Thoracic aorta (tissue), 2 donors: Measurements from ENCODE around the gene DMRTB1. TPM values are rescaled to one million over a fixed set of nuclear protein-coding genes. Genes with fewer than 3 reads are reported as not detected.

Experiments used
- ATAC-seq: fragments of 150-250 bp; one replicate; pipeline ENCODE4 v1.8.0; 2017; ENCODE audit warnings: low read depth; ENCODE audit not compliant: insufficient number of reproducible peaks, low FRiP score
- DNase-seq: peaks from one replicate; pipeline ENCODE4 v3.0.0-alpha.2; 2020; ENCODE audit warnings: low spot score
- H3K27ac ChIP-seq, 2 donors: fragments of 200-600 bp; sonication (generic); 1 replicate in 1 of 2; 2 replicates in 1 of 2; pipeline ENCODE4 v1.5.1; 2016; ENCODE audit warnings: mild to moderate bottlenecking in 2 of 2, moderate library complexity in 2 of 2
- H3K27me3 ChIP-seq: fragments of 200-600 bp; sonication (generic); replicated peaks from 2 replicates; pipeline ENCODE4 v1.6.0; 2016; ENCODE audit warnings: mild to moderate bottlenecking; ENCODE audit not compliant: insufficient read depth
- H3K36me3 ChIP-seq: fragments of 200-600 bp; sonication (generic); one replicate; pipeline ENCODE4 v1.5.1; 2016
- H3K4me1 ChIP-seq, 2 donors: fragments of 200-600 bp; sonication (generic); 1 replicate in 1 of 2; 2 replicates in 1 of 2; pipeline versions ENCODE4 v1.5.1 to v1.6.0; 2016; ENCODE audit warnings: low read depth in 2 of 2, mild to moderate bottlenecking in 1 of 2; ENCODE audit not compliant: control insufficient read depth in 1 of 2
- H3K4me3 ChIP-seq: fragments of 200-600 bp; sonication (generic); 2 replicates; pipeline ENCODE4 v1.5.1; 2016; ENCODE audit warnings: mild to moderate bottlenecking
- H3K9me3 ChIP-seq: fragments of 200-600 bp; sonication (generic); 2 replicates; pipeline ENCODE4 v1.5.1; 2016
- total RNA-seq, 2 donors: library from RNA; depleted of rRNA; stranded (reverse); fragments of >200 nt; gene quantifications; one replicate each; pipeline versions ENCODE4 v1.1.0 to v1.2.3, GENCODE V29; 2016
- TF ChIP-seq, protein P1 (sequence below): fragments of 200-600 bp; sonication (generic); IDR thresholded peaks from one replicate; pipeline ENCODE4 v1.5.1; 2019; ENCODE audit warnings: antibody characterized with exemption

DMRTB1 gene
- total RNA-seq, 2 donors from 2014 or later, result not detected

- Histone ChIP-seq H3K9me3 (no peaks in the 10 kb centered on the region), H3K27ac (no peak overlapping the region), H3K4me3 (no peak overlapping the region), H3K4me1 (no peaks in the 10 kb centered on the region), H3K36me3 (no peaks in the 10 kb centered on the region), H3K27me3 (no peaks in the 10 kb centered on the region)
- TF ChIP-seq, protein P1, sequence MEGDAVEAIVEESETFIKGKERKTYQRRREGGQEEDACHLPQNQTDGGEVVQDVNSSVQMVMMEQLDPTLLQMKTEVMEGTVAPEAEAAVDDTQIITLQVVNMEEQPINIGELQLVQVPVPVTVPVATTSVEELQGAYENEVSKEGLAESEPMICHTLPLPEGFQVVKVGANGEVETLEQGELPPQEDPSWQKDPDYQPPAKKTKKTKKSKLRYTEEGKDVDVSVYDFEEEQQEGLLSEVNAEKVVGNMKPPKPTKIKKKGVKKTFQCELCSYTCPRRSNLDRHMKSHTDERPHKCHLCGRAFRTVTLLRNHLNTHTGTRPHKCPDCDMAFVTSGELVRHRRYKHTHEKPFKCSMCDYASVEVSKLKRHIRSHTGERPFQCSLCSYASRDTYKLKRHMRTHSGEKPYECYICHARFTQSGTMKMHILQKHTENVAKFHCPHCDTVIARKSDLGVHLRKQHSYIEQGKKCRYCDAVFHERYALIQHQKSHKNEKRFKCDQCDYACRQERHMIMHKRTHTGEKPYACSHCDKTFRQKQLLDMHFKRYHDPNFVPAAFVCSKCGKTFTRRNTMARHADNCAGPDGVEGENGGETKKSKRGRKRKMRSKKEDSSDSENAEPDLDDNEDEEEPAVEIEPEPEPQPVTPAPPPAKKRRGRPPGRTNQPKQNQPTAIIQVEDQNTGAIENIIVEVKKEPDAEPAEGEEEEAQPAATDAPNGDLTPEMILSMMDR, result peak; percentile 83
- ATAC-seq (no peak), DNase-seq (no peak)
Measured at GRCh38 chr1:53485478-53486394, 26.5 kb downstream of the DMRTB1 start.

GRCh38 chr1:53486395-53487026 lies 27.3 kb downstream of the DMRTB1 start:
- H3K4me3 ChIP-seq, result no peak overlapping the region
- no peaks in the 10 kb centered on the region for H3K27me3 ChIP-seq
- no peak overlapping the region for H3K27ac ChIP-seq
- DNase-seq (no peak), ATAC-seq (no peak)
- no peaks in the 10 kb centered on the region for H3K36me3 ChIP-seq
- H3K4me1 ChIP-seq, result no peaks in the 10 kb centered on the region
- TF ChIP-seq, protein P1, result no peak
- no peaks in the 10 kb centered on the region for H3K9me3 ChIP-seq

DNA sequence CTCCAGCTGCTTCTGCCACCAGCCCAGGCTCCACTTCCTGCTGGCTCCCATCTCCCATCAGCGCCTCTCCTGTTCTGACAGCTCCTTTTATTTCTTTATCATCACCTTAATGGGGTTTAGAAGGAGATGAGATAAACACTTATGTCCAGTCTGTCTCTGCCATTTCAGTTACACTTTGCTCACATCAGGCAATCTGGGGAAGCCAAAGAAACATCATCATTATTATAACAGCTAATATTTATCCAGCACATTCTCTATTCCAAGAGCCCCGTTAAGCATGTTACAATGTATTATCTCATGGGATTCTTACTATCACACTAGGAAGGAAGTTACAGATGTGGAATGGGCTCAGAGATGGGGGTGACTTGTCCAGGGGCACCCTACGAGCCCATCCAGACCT lies 31.2 kb downstream of the DMRTB1 start:
- Histone ChIP-seq H3K36me3 (no peaks in the 10 kb centered on the region), H3K4me1 (no peaks in the 10 kb centered on the region), H3K27me3 (no peaks in the 10 kb centered on the region), H3K9me3 (no peaks in the 10 kb centered on the region), H3K4me3 (no peak overlapping the region), H3K27ac (no peak overlapping the region)
- ATAC-seq (no peak), DNase-seq (no peak)
- TF ChIP-seq, protein P1, result no peak

- DNase-seq (no peak), ATAC-seq (no peak)
- Histone ChIP-seq H3K27ac (no peak overlapping the region), H3K9me3 (no peaks in the 10 kb centered on the region), H3K4me3 (no peak overlapping the region), H3K36me3 (no peaks in the 10 kb centered on the region), H3K27me3 (no peaks in the 10 kb centered on the region), H3K4me1 (no peaks in the 10 kb centered on the region)
- TF ChIP-seq, protein P1, result no peak
Measured at GRCh38 chr1:53495633-53496345, 36.6 kb downstream of the DMRTB1 start.
